ENCODE results near the gene CDK5. TPM values are rescaled to one million over a fixed set of nuclear protein-coding genes. Genes with fewer than 3 reads are reported as not detected.

CDK5 gene
- total RNA-seq = 7.5 and 8.1 TPM in 2 replicates

- Mint-ChIP-seq H3K4me1 (peaks cover 38% of the 10 kb centered on the region), H3K9me3 (no peaks in the 10 kb centered on the region), H3K4me3 (peak within 1 kb of the TSS; percentile 92), H3K36me3 (ENCODE audit: low read depth) (peaks cover 7% of the 10 kb centered on the region), H3K27me3 (peaks cover 1% of the 10 kb centered on the region), H3K27ac (peak within 1 kb of the TSS; percentile 89)
- ChIA-PET CTCF (no interaction called here), POLR2A (interaction anchor here (0.5 kb wide), 1 partner anchor 19 kb away, joined by 3 read pairs; no protein-coding TSS in a partner anchor)
- DNase-seq (no peak), ATAC-seq (ENCODE audit: low read depth) (peak; percentile 1)
- TF ChIP-seq CTCF (IDR thresholded peaks at IDR 0.05) = no peak
- intact Hi-C loops (cut with micrococcal nuclease) = loop anchor here (10.0 kb wide), 2 partner anchors 287 to 1223 kb away; partner anchors contain the start of genes NUB1 and ZNF862
Measured at GRCh38 chr7:151057506-151057988, at the start of gene CDK5. TSS of gene CDK5 (minus strand) at chr7:151057897. CDS start at chr7:151057848, 49 bp downstream.

- Mint-ChIP-seq H3K4me1 (no peaks in the 10 kb centered on the region), H3K4me3 (no peak overlapping the region), H3K9me3 (no peaks in the 10 kb centered on the region), H3K27ac (no peak overlapping the region), H3K27me3 (peaks cover 2% of the 10 kb centered on the region), H3K36me3 (ENCODE audit: low read depth) (no peaks in the 10 kb centered on the region)
- POLR2A ChIA-PET = interaction anchor here (0.9 kb wide), 1 partner anchor 16 kb away, joined by 3 read pairs; no protein-coding TSS in a partner anchor
- CTCF ChIA-PET = no interaction called here
- no peak for ATAC-seq (ENCODE audit: low read depth)
- DNase-seq = no peak
- no peak for TF ChIP-seq CTCF (IDR thresholded peaks at IDR 0.05)
- intact Hi-C loops (cut with micrococcal nuclease) = no loop called here
Measured at GRCh38 chr7:151104411-151105235, 46.9 kb upstream of the CDK5 start.

GRCh38 chr7:151103973-151104372 lies 46.3 kb upstream of the CDK5 start:
- ATAC-seq (ENCODE audit: low read depth) = no peak
- no peak for DNase-seq
- CTCF ChIA-PET = no interaction called here
- no peak for TF ChIP-seq CTCF (IDR thresholded peaks at IDR 0.05)
- Mint-ChIP-seq H3K4me3 (no peak overlapping the region), H3K4me1 (no peaks in the 10 kb centered on the region), H3K9me3 (no peaks in the 10 kb centered on the region), H3K36me3 (ENCODE audit: low read depth) (no peaks in the 10 kb centered on the region), H3K27ac (no peak overlapping the region), H3K27me3 (peaks cover 2% of the 10 kb centered on the region)
- POLR2A ChIA-PET = no interaction called here
- intact Hi-C loops (cut with micrococcal nuclease) = no loop called here

GRCh38 chr7:151102991-151103390 lies 45.3 kb upstream of the CDK5 start:
- Mint-ChIP-seq H3K36me3 (ENCODE audit: low read depth) (no peaks in the 10 kb centered on the region), H3K27me3 (peaks cover 2% of the 10 kb centered on the region), H3K27ac (no peak overlapping the region), H3K4me1 (no peaks in the 10 kb centered on the region), H3K9me3 (no peaks in the 10 kb centered on the region), H3K4me3 (no peak overlapping the region)
- POLR2A ChIA-PET = no interaction called here
- intact Hi-C loops (cut with micrococcal nuclease) = no loop called here
- ATAC-seq (ENCODE audit: low read depth) (no peak), DNase-seq (no peak)
- CTCF ChIA-PET = no interaction called here
- TF ChIP-seq CTCF (IDR thresholded peaks at IDR 0.05) = no peak

- intact Hi-C loops (cut with micrococcal nuclease) = no loop called here
- no peak overlapping the region for H3K27ac Mint-ChIP-seq
- DNase-seq = no peak
- peaks cover 2% of the 10 kb centered on the region for H3K27me3 Mint-ChIP-seq
- no peaks in the 10 kb centered on the region for H3K4me1 Mint-ChIP-seq
- H3K4me3 Mint-ChIP-seq = no peak overlapping the region
- POLR2A ChIA-PET = interaction anchor here (0.6 kb wide), 1 partner anchor 1676 kb away, joined by 7 read pairs; no protein-coding TSS in a partner anchor
- no peak for ATAC-seq (ENCODE audit: low read depth)
- no peaks in the 10 kb centered on the region for H3K9me3 Mint-ChIP-seq
- TF ChIP-seq CTCF (IDR thresholded peaks at IDR 0.05) = no peak
- CTCF ChIA-PET = no interaction called here
- no peaks in the 10 kb centered on the region for H3K36me3 Mint-ChIP-seq (ENCODE audit: low read depth)
Measured at GRCh38 chr7:151101621-151102396, 44.1 kb upstream of the CDK5 start.

Data from activated B cell treated with CpG ODN at 0.5 μM for 24 hours (primary cell).